SK-N-SH (cell line): ENCODE data around the gene KRT37. TPM values are rescaled to one million over a fixed set of nuclear protein-coding genes. Genes with fewer than 3 reads are reported as not detected.
A peak's percentile ranks its signal among the peaks of the same experiment; 100 is the strongest.
"Not testable (repeated sequence)": the region's sequence is repeated elsewhere in the genome, so short reads cannot be mapped to it uniquely, and the experiment has no call there.

ENCODE experiments used
- CTCF ChIA-PET: fragments of 300-600, 350-600 bp; formaldehyde crosslinking; extraction: SDS; loops from one replicate; lab custom pipeline; 2021; lab: Yijun Ruan, JAX
- POLR2A ChIA-PET: fragments of 350-600 bp; sonication (Branson Sonifier 250); formaldehyde crosslinking; extraction: SDS; loops from one replicate; lab custom pipeline; 2020; ENCODE audit warnings: antibody characterized with exemption, inconsistent platforms; lab: Yijun Ruan, JAX
- DNase-seq: peaks from one replicate; pipeline ENCODE4 v3.0.0; 2012
- H2AFZ ChIP-seq: fragments of 200-600 bp; sonication (generic); 2 replicates; pipeline ENCODE4 v1.8.1; 2016; ENCODE audit warnings: antibody characterized with exemption, mild to moderate bottlenecking, low read depth
- H3F3A ChIP-seq: fragments of 200-600 bp; sonication (generic); replicated peaks from 2 replicates; pipeline ENCODE3; 2016; ENCODE audit warnings: antibody characterized with exemption, mild to moderate bottlenecking; ENCODE audit not compliant: insufficient read depth
- H3K27ac ChIP-seq, 2 experiments: fragments of 200-500 bp in 1 of 2; fragments of 200-600 bp in 1 of 2; sonication (Bioruptor generic) in 1 of 2; sonication (generic), shearing (Covaris generic) in 1 of 2; 2 replicates each; pipeline versions ENCODE4 v1.5.1 to v1.6.1; 2014 to 2016; ENCODE audit warnings: low read depth in 2 of 2, inconsistent platforms in 1 of 2, low read length in 1 of 2, mild to moderate bottlenecking in 1 of 2, mixed read lengths in 1 of 2
- H3K27me3 ChIP-seq: fragments of 200-600 bp; sonication (generic), shearing (Covaris generic); 2 replicates; pipeline ENCODE4 v1.6.1; 2016; ENCODE audit warnings: mixed run types; ENCODE audit not compliant: insufficient read depth
- H3K36me3 ChIP-seq, 2 experiments: fragments of 200-500 bp in 1 of 2; fragments of 200-600 bp in 1 of 2; sonication (Bioruptor generic) in 1 of 2; sonication (generic) in 1 of 2; replicated peaks in 1 of 2; 2 replicates each; pipeline versions ENCODE3 to v1.5.1; 2014 to 2016; ENCODE audit warnings: low read length in 1 of 2, mild to moderate bottlenecking in 1 of 2; ENCODE audit not compliant: insufficient read depth in 2 of 2, control insufficient read depth in 1 of 2
- H3K4me1 ChIP-seq, 2 experiments: fragments of 200-500 bp in 1 of 2; fragments of 200-600 bp in 1 of 2; sonication (Bioruptor generic) in 1 of 2; sonication (generic), shearing (Covaris generic) in 1 of 2; 2 replicates each; pipeline versions ENCODE4 v1.5.1 to v1.6.1; 2014 to 2016; ENCODE audit warnings: low read depth in 1 of 2, low read length in 1 of 2, mixed run types in 1 of 2; ENCODE audit not compliant: insufficient read depth in 2 of 2, control insufficient read depth in 1 of 2
- H3K4me2 ChIP-seq: fragments of 200-600 bp; sonication (generic), shearing (Covaris generic); 2 replicates; pipeline ENCODE4 v1.6.1; 2017; ENCODE audit warnings: mixed run types
- H3K4me3 ChIP-seq, 2 experiments: fragments of 200-500 bp in 1 of 2; fragments of 200-600 bp in 1 of 2; sonication (Bioruptor generic) in 1 of 2; sonication (generic), shearing (Covaris generic) in 1 of 2; 2 replicates each; pipeline versions ENCODE4 v1.5.1 to v1.8.1; 2014 to 2016; ENCODE audit warnings: low read depth in 2 of 2, inconsistent platforms in 1 of 2, low read length in 1 of 2, mild to moderate bottlenecking in 1 of 2, mixed read lengths in 1 of 2, moderate library complexity in 1 of 2
- H3K79me2 ChIP-seq: fragments of 200-600 bp; sonication (generic); 2 replicates; pipeline ENCODE4 v1.8.1; 2017; ENCODE audit warnings: mild to moderate bottlenecking; ENCODE audit not compliant: insufficient read depth
- H3K9ac ChIP-seq: fragments of 200-600 bp; sonication (generic); 2 replicates; pipeline ENCODE4 v1.6.1; 2017; ENCODE audit warnings: mixed run types
- H3K9me2 ChIP-seq: fragments of 200-600 bp; sonication (generic); 2 replicates; pipeline ENCODE4 v1.6.1; 2017; ENCODE audit warnings: mixed run types
- H3K9me3 ChIP-seq: fragments of 200-600 bp; sonication (generic); 2 replicates; pipeline ENCODE4 v1.6.1; 2017; ENCODE audit warnings: mixed run types, mild to moderate bottlenecking, moderate library complexity
- H4K20me1 ChIP-seq: fragments of 200-600 bp; sonication (generic); 2 replicates; pipeline ENCODE4 v1.6.1; 2017; ENCODE audit warnings: mild to moderate bottlenecking, mixed run types; ENCODE audit not compliant: insufficient read depth
- CHD2 ChIP-seq: fragments of 150-350 bp; IDR thresholded peaks from 2 replicates; pipeline ENCODE4 v1.6.1; 2018; ENCODE audit warnings: low read length; ENCODE audit not compliant: partially characterized antibody
- EZH2phosphoT487 ChIP-seq: fragments of 200-600 bp; sonication (generic); IDR thresholded peaks from 2 replicates; pipeline ENCODE4 v1.6.1; 2017; ENCODE audit warnings: low read depth, mixed run types, mild to moderate bottlenecking, antibody characterized with exemption, moderate library complexity, borderline replicate concordance
- FOSL2 ChIP-seq: IDR thresholded peaks from 2 replicates; pipeline ENCODE4 v1.4.0; 2012; ENCODE audit warnings: low read depth, mild to moderate bottlenecking, moderate library complexity, borderline replicate concordance
- FOXJ3 ChIP-seq: sonication (generic); formaldehyde crosslinking; IDR thresholded peaks from 2 replicates; pipeline ENCODE4 v1.5.1; 2020; ENCODE audit warnings: mild to moderate bottlenecking, missing genetic modification reagents
- IRF3 ChIP-seq: fragments of 150-350 bp; IDR thresholded peaks from 2 replicates; pipeline ENCODE4 v1.6.1; 2016; ENCODE audit warnings: mild to moderate bottlenecking, low read depth, low read length
- JUND ChIP-seq: IDR thresholded peaks from 2 replicates; pipeline ENCODE4 v1.4.0; 2012
- NRF1 ChIP-seq: IDR thresholded peaks from 2 replicates; pipeline ENCODE4 v1.6.1; 2012; ENCODE audit warnings: low read depth, mild to moderate bottlenecking, low read length
- RAD21 ChIP-seq: IDR thresholded peaks from 2 replicates; pipeline ENCODE4 v1.6.1; 2012; ENCODE audit warnings: mild to moderate bottlenecking, low read length
- REST ChIP-seq: IDR thresholded peaks from 2 replicates; pipeline ENCODE4 v1.6.1; 2012; ENCODE audit warnings: mild to moderate bottlenecking, low read depth, low read length, moderate library complexity
- TAF1 ChIP-seq: IDR thresholded peaks from 2 replicates; pipeline ENCODE4 v1.6.1; 2012; ENCODE audit warnings: low read depth, mild to moderate bottlenecking, low read length, moderate library complexity, borderline replicate concordance
- TCF12 ChIP-seq: IDR thresholded peaks from 2 replicates; pipeline ENCODE4 v1.4.0; 2012
- WGBS: methylation state at CpG from one replicate; pipeline ENCODE4 v1.1.6; 2017; ENCODE audit warnings: low lambda C conversion rate; 5-methylcytosine and 5-hydroxymethylcytosine counted together
- polyA plus RNA-seq, 3 experiments: library from polyadenylated mRNA; depleted of rRNA; stranded (reverse); fragments of >200 nt; gene quantifications; 2 replicates each; pipeline ENCODE4 v1.2.3, GENCODE V29; 2012

Gene KRT37
- polyA plus RNA-seq, 1 of the 3 experiments (the other 2 are of a cell fraction) = not detected

GRCh38 chr17:41382394-41382793 is 42.0 kb downstream of the KRT37 start (continued):
- TF ChIP-seq REST (no peak), CHD2 (no peak)

DNA sequence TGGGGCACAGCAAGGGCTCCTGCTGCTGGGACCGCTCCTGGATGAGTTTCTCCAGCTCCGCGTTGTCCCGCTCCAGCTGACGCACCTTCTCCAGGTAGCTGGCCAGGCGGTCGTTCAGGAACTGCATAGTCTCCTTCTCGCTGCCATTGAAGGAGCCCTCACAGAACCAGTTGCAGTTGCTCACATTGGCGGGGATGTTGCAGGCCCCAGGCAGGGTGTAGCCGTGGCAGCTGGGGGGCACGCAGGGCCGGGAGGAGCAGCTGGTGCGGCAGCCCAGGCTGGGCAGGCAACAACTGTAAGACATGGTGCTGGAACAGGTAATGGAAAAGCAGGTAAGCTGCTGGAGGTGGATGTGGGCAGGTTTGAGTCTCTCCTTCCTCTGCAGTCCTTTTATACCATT is 42.4 kb downstream of the KRT37 start, which contains the start of gene KRT34:
KRT34 (minus strand) TSS at position 364 of the 400 bp plus-strand sequence; CDS start at position 304, 60 bp downstream.
- H3K79me2 ChIP-seq, H3K9ac ChIP-seq, H2AFZ ChIP-seq, H3K4me3 ChIP-seq, H3K4me1 ChIP-seq, H3K4me2 ChIP-seq, POLR2A ChIA-PET, H3K27me3 ChIP-seq, H3K9me2 ChIP-seq, H3K9me3 ChIP-seq, H3K36me3 ChIP-seq, DNase-seq, H3F3A ChIP-seq, H4K20me1 ChIP-seq, H3K27ac ChIP-seq: not testable (repeated sequence)
- CTCF ChIA-PET = interaction anchor here (0.7 to 1.2 kb wide), 4 partner anchors 53 to 266 kb away, joined by 3 to 4 read pairs (median 4); no protein-coding TSS in a partner anchor
- WGBS = 47% methylated on average over 9 of the region's 13 CpGs

- H3K4me3 ChIP-seq, POLR2A ChIA-PET, H3K9ac ChIP-seq, H3K27me3 ChIP-seq, H2AFZ ChIP-seq, H4K20me1 ChIP-seq, H3K9me2 ChIP-seq, H3K4me2 ChIP-seq, H3K4me1 ChIP-seq, DNase-seq, H3K36me3 ChIP-seq, CTCF ChIA-PET, H3K79me2 ChIP-seq, H3F3A ChIP-seq, H3K9me3 ChIP-seq: not testable (repeated sequence)
- 0 out of 2 replicates have a peak, but pooled peaks have one; percentile 27 for TF ChIP-seq JUND
- WGBS = 36% methylated on average over 7 of the region's 7 CpGs
- H3K27ac ChIP-seq = peak overlapping the region in 1 of 2 experiments; percentile 28; a peak in 1 of 4 replicates
Measured at GRCh38 chr17:41380091-41380490, 44.3 kb downstream of the KRT37 start.

- H3K79me2 ChIP-seq = no peaks in the 10 kb centered on the region
- H3K36me3 ChIP-seq = no peaks in the 10 kb centered on the region
- CTCF ChIA-PET = interaction anchor here (2.3 kb wide), 1 partner anchor 171 kb away, joined by 7 read pairs; no protein-coding TSS in a partner anchor
- no peaks in the 10 kb centered on the region for H3F3A ChIP-seq
- 8% methylated on average over 2 of the region's 2 CpGs for WGBS
- no peak overlapping the region for H3K27ac ChIP-seq
- H3K27me3 ChIP-seq = no peaks in the 10 kb centered on the region
- H2AFZ ChIP-seq = peak overlapping the region; percentile 57; the same call in 1 of the 2 replicates
- H3K4me1 ChIP-seq = peaks cover 0 to 6% of the 10 kb centered on the region in 2 experiments; a peak in 1 of 4 replicates
- H3K4me2 ChIP-seq = no peak overlapping the region
- no peaks in the 10 kb centered on the region for H3K9me2 ChIP-seq
- H3K4me3 ChIP-seq = no peak overlapping the region
- no peaks in the 10 kb centered on the region for H3K9me3 ChIP-seq
- H3K9ac ChIP-seq = no peak overlapping the region
- H4K20me1 ChIP-seq = no peaks in the 10 kb centered on the region
- POLR2A ChIA-PET = no interaction called here
- no peak for DNase-seq
- no peak for TF ChIP-seq TAF1
- no peak for TF ChIP-seq EZH2phosphoT487
- TF ChIP-seq REST = no peak
- no peak for TF ChIP-seq NRF1
- TF ChIP-seq TCF12 = no peak
- TF ChIP-seq FOSL2 = no peak
- TF ChIP-seq IRF3 = no peak
- no peak for TF ChIP-seq FOXJ3 (CRISPR knock-in tag)
- TF ChIP-seq RAD21 = no peak
Measured at GRCh38 chr17:41377546-41377945, 46.8 kb downstream of the KRT37 start.
